Thyroid gland (tissue), 4 donors: ENCODE data around the gene AFF3. TPM values are rescaled to one million over a fixed set of nuclear protein-coding genes. Genes with fewer than 3 reads are reported as not detected.

Experiments used
- DNase-seq, 2 donors: peaks; one replicate each; pipeline ENCODE4 v3.0.0-alpha.2; 2019
- H3K27ac ChIP-seq, 3 donors: fragments of 200-600 bp; sonication (generic); 1 replicate in 2 of 3; 2 replicates in 1 of 3; pipeline ENCODE4 v1.5.1; 2016 to 2019; ENCODE audit warnings: mild to moderate bottlenecking in 1 of 3, moderate library complexity in 1 of 3
- H3K27me3 ChIP-seq: fragments of 200-600 bp; sonication (generic); one replicate; pipeline ENCODE4 v1.5.1; 2019
- H3K36me3 ChIP-seq, 2 donors: fragments of 200-600 bp; sonication (generic); one replicate each; pipeline ENCODE4 v1.5.1; 2016 to 2019
- H3K4me1 ChIP-seq, 2 donors: fragments of 200-600 bp; sonication (generic); one replicate each; pipeline ENCODE4 v1.5.1; 2017 to 2019
- H3K4me3 ChIP-seq, 3 donors: fragments of 200-600 bp; sonication (generic); replicated peaks in 1 of 3; 1 replicate in 2 of 3; 2 replicates in 1 of 3; pipeline ENCODE4 v1.5.1; 2016; ENCODE audit warnings: mild to moderate bottlenecking in 1 of 3
- H3K9me3 ChIP-seq: fragments of 200-600 bp; sonication (generic); one replicate; pipeline ENCODE4 v1.5.1; 2017
- POLR2A ChIP-seq, 2 donors: fragments of 450-650 bp; IDR thresholded peaks; one replicate each; pipeline ENCODE4 v1.6.1; 2017; ENCODE audit warnings: antibody characterized with exemption in 2 of 2, mild to moderate bottlenecking in 2 of 2, moderate library complexity in 1 of 2
- WGBS, 2 donors: methylation state at CpG; one replicate each; pipeline ENCODE4 v1.1.5; 2017; 5-methylcytosine and 5-hydroxymethylcytosine counted together
- intact Hi-C: fragments of 100-400 bp; cut with DNase I; formaldehyde crosslinking; loops from one replicate; pipeline ENCODE4 v1.15.1; 2023
- total RNA-seq, 4 donors: library from RNA; depleted of rRNA; stranded (reverse); fragments of >200 nt; gene quantifications; one replicate each; pipeline ENCODE4 v1.2.3, GENCODE V29; 2016
- TF ChIP-seq, protein P1 (sequence below), 6 experiments: fragments of 200-600 bp in 3 of 6; fragments of 450-650 bp in 3 of 6; sonication (generic) in 3 of 6; IDR thresholded peaks; one replicate each; pipeline ENCODE4 v1.5.1; 2016 to 2019; ENCODE audit warnings: antibody characterized with exemption in 6 of 6, mild to moderate bottlenecking in 2 of 6, inconsistent platforms in 1 of 6, moderate library complexity in 1 of 6

Gene AFF3
- total RNA-seq, 4 donors from 2014 or later, result 0.54 to 2.6 (median 1.1) TPM

DNA sequence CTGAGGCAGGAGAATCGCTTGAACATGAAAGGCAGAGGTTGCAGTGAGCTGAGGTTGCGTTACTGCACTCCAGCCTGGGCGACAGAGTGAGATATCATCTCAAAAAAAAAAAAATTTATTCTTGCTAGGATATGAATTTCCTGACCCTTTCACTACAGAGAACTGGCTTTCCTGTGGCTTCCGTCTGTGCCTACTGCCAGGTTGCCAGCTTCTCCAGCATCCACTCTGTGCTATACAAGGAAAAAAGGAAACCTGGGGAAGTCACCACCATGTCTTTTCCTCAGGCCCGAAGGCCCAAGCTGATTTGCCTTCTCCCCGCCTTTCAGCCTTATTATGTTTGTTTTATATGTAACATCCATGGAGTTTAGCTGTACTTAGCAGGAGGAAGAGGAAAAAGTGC lies 530.6 kb downstream of the AFF3 start:
- TF ChIP-seq, protein P1, sequence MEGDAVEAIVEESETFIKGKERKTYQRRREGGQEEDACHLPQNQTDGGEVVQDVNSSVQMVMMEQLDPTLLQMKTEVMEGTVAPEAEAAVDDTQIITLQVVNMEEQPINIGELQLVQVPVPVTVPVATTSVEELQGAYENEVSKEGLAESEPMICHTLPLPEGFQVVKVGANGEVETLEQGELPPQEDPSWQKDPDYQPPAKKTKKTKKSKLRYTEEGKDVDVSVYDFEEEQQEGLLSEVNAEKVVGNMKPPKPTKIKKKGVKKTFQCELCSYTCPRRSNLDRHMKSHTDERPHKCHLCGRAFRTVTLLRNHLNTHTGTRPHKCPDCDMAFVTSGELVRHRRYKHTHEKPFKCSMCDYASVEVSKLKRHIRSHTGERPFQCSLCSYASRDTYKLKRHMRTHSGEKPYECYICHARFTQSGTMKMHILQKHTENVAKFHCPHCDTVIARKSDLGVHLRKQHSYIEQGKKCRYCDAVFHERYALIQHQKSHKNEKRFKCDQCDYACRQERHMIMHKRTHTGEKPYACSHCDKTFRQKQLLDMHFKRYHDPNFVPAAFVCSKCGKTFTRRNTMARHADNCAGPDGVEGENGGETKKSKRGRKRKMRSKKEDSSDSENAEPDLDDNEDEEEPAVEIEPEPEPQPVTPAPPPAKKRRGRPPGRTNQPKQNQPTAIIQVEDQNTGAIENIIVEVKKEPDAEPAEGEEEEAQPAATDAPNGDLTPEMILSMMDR (IDR thresholded peaks at IDR 0.05), result no peak
- no peak for TF ChIP-seq POLR2A (IDR thresholded peaks at IDR 0.05)
- Histone ChIP-seq H3K36me3 (no peaks in the 10 kb centered on the region), H3K27me3 (no peaks in the 10 kb centered on the region), H3K27ac (no peak overlapping the region), H3K4me1 (no peaks in the 10 kb centered on the region), H3K9me3 (no peaks in the 10 kb centered on the region), H3K4me3 (no peak overlapping the region)
- DNase-seq, result no peak
- intact Hi-C loops, result no loop called here
- 94% methylated on average over 6 of the region's 6 CpGs for WGBS, 2 donors

DNA sequence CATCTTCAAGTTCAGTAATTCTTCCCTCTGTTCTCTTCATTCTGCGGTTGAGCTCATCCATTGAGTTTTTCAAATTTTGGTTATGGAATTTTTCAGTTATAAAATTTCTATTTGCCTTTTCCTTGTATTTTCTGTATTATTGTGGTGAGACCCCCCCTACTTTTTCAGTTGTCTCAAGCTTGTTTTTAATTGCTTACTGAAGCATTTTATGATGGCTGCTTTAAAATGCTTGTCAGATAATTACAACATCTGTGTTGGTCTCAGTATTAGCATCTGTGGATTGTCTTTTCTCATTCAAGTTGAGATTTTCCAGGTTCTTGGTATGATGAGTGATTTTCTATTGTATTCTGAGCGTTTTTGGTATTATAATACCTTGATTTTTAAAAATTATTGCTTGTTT lies 531.4 kb downstream of the AFF3 start:
- H3K4me1 ChIP-seq, result no peaks in the 10 kb centered on the region
- no peaks in the 10 kb centered on the region for H3K9me3 ChIP-seq
- TF ChIP-seq POLR2A (IDR thresholded peaks at IDR 0.05), result no peak
- TF ChIP-seq, protein P1 (IDR thresholded peaks at IDR 0.05), result no peak
- H3K36me3 ChIP-seq, result no peaks in the 10 kb centered on the region
- H3K27ac ChIP-seq, result no peak overlapping the region
- 66 to 70% methylated on average over 2 of the region's 2 CpGs for WGBS, 2 donors
- no peak overlapping the region for H3K4me3 ChIP-seq
- H3K27me3 ChIP-seq, result no peaks in the 10 kb centered on the region
- intact Hi-C loops, result no loop called here
- no peak for DNase-seq

DNA sequence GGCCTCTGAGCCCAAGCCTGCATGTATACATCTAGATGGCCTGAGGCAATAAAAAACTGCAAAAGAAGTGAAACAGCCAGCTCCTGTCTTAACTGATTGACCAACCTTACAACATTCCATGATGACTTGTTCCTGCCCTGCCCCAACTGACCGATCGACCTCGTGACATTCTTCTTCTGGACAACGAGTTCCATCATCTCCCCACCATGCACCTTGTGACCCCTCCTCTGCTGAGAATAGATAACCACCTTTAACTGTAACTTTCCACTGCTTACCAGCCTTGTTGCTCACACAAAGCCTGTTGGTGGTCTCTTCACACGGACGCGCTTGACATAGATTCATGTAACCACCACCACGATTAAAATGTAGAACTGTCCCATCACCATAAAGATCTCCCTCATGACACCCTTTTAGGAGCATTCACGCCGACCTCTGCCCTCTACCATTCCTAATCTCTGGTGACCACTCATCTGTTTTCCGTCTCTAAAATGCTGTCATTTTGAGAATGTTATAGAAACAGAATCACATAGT lies 532.5 kb downstream of the AFF3 start:
- no peaks in the 10 kb centered on the region for H3K27me3 ChIP-seq
- no peak for DNase-seq
- H3K27ac ChIP-seq, result no peak overlapping the region
- TF ChIP-seq POLR2A (IDR thresholded peaks at IDR 0.05), result no peak
- TF ChIP-seq, protein P1 (IDR thresholded peaks at IDR 0.05), result no peak
- WGBS, 2 donors, result 87 to 92% methylated on average over 11 of the region's 11 CpGs
- no peaks in the 10 kb centered on the region for H3K4me1 ChIP-seq
- H3K4me3 ChIP-seq, result no peak overlapping the region
- intact Hi-C loops, result no loop called here
- H3K9me3 ChIP-seq, result no peaks in the 10 kb centered on the region
- no peaks in the 10 kb centered on the region for H3K36me3 ChIP-seq

DNA sequence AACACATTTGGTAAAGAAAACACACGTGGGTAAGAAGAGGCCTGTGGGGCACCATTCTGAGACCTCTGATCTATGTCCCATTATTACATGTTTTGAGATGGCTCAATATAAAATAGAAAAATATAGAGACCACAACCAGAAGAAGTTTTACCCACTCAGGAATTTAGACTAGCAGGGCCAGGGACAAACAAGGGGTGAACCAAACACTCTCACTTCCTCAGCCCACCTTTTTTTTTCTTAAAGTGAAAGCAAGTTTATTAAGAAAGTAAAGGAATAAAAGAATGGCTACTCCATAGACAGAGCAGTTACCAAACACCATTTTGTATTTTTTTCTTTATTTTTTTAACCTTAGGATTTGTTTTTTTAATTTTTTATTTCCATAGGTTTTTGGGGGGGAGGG lies 533.5 kb downstream of the AFF3 start:
- no peaks in the 10 kb centered on the region for H3K27me3 ChIP-seq
- DNase-seq, result no peak
- intact Hi-C loops, result no loop called here
- H3K4me3 ChIP-seq, result no peak overlapping the region
- H3K9me3 ChIP-seq, result no peaks in the 10 kb centered on the region
- TF ChIP-seq, protein P1 (IDR thresholded peaks at IDR 0.05), result no peak
- no peak for TF ChIP-seq POLR2A (IDR thresholded peaks at IDR 0.05)
- H3K36me3 ChIP-seq, result no peaks in the 10 kb centered on the region
- H3K4me1 ChIP-seq, result no peaks in the 10 kb centered on the region
- WGBS, 2 donors, result 0 to 49% methylated on average over 1 of the region's 1 CpG
- H3K27ac ChIP-seq, result no peak overlapping the region

DNA sequence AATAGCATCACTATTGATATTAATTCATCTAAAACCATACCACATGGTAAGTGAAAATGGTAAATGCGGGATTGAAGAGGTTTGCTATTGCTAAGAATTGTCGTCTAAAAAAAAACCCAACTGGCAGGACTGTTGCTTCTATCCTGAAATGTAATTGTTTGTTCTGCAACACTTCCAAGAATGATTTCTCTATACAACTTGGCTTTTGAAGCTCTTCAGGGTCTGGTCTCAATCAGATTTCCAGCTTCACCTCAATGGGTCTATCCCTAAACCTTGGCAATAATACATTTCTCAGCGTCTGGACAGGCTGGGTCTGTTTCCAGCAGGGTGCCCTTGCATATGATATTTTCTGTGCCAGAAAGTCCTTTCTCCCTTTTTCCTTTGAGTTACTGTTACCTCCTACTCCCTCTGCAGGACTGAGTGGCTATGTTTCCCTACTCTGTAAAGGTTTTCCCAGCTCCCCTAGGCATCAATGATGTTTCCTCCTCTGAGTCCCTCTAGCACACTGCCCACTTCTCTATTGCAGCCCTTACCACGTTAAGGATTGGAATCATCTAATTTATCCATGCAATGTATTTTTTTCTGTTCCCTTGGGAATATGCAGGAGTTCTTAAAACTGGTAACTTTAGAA lies 534.4 kb downstream of the AFF3 start:
- H3K9me3 ChIP-seq, result no peaks in the 10 kb centered on the region
- H3K27me3 ChIP-seq, result no peaks in the 10 kb centered on the region
- H3K4me1 ChIP-seq, result no peaks in the 10 kb centered on the region
- DNase-seq, result no peak
- no peak overlapping the region for H3K4me3 ChIP-seq
- intact Hi-C loops, result no loop called here
- H3K27ac ChIP-seq, result no peak overlapping the region
- whole genome bisulfite sequencing, 2 donors, result 40 to 41% methylated on average over 4 of the region's 4 CpGs
- TF ChIP-seq, protein P1 (IDR thresholded peaks at IDR 0.05), result no peak
- TF ChIP-seq POLR2A (IDR thresholded peaks at IDR 0.05), result no peak
- no peaks in the 10 kb centered on the region for H3K36me3 ChIP-seq
